PC-3 (cell line): ENCODE results near the gene ABCD3.

Experiments
- CTCF ChIP-seq: fragments of 300-600 bp; sonication (generic); conservative IDR thresholded peaks from 2 replicates; pipeline ENCODE4 v1.5.1; 2017; ENCODE audit warnings: antibody characterized with exemption, low read depth, mild to moderate bottlenecking, low read length
- EZH2 ChIP-seq: fragments of 300-600 bp; sonication (generic); IDR thresholded peaks from one replicate; pipeline ENCODE4 v1.6.1; 2017; ENCODE audit warnings: antibody characterized with exemption, mild to moderate bottlenecking, low read length; ENCODE audit not compliant: unreplicated experiment

- TF ChIP-seq EZH2 (no peak), CTCF (no peak)
These were observed 15.7 kb downstream of the ABCD3 start for GRCh38 chr1:94433866-94434265.
